Hematopoietic multipotent progenitor cell treated with erythropoietin and hydrocortisone succinate and interleukin-3 and kit ligand, for 6 days (in vitro differentiated cells): ENCODE measurements around the gene NELL2.

Experiments
- DNase-seq: peaks from one replicate; pipeline ENCODE4 v3.0.0-alpha.2; 2015

The NELL2 gene

DNA sequence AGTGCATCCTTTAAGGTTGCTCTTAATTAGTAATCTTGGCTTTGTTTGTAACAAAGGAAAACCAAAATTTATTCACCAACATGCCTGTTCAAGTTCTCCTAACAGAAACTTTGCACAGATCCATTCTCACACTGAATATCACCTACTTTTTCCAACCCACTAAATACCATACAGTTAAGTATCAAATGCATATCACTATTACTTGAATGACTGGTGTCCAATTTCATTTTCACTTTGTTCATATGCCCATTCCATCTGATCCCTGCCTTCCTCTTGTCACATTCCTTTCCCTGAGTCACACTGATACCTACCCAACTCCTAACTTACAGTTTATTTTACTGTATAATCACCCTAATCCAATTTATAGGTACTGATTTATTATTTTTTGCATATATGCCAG, 286.4 kb downstream of the NELL2 start:
- no peak for DNase-seq

DNA sequence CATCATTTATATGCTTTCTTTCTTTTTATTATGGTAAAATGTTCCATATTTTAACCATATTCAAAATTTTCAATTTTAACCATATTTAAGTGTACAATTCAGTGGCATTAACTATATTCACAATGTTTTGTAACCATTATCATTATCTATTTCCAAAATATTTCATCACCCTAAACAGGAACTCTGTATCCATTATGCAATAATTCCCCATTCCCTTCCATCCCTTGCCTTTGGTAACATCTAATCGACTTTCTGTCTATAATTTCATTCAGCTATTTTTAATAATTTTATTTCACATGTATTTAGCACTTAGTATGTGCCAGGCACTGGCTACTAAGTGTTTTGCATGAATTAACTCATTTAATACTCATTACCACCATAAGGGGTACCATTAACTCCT, 287.5 kb downstream of the NELL2 start:
- DNase-seq, result no peak

DNA sequence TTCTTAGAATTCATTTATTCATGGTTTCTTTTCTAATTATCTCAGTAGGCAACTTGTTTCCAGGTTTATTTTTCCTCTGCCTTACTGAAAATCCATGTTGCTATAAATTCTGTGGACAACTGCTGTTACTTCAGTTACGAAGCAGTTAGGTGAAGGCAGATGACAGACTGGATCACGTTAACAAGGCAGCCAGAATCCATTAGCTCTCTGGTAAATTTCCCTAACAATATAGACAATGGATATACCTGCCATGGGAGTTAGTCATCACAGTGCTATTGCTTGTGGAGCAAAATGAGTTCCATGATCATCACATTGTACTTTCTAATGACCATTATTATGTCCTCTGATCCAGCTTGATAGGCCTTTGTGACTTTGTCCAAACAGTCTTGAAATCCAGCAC, 291.5 kb downstream of the NELL2 start:
- no peak for DNase-seq

DNA sequence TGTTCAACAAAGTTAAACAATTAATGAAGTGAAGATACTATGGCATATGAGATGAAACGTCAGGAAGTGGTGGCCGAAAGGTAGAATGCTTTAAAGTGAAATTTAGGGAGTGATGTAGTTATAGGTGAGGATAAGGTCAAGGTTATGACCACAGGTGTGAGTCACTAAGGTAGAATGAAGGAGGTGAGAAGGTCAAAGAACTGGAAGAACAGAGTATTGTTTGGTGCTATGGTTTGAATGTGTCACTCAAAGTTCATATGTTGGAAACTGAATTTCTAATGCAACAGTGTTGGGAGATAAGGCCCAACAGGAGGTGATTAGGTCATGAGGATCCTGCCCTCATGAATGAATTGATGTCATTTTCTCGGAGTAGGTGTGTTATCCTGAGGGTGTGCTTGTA, 293.6 kb downstream of the NELL2 start:
- DNase-seq, result no peak

DNA sequence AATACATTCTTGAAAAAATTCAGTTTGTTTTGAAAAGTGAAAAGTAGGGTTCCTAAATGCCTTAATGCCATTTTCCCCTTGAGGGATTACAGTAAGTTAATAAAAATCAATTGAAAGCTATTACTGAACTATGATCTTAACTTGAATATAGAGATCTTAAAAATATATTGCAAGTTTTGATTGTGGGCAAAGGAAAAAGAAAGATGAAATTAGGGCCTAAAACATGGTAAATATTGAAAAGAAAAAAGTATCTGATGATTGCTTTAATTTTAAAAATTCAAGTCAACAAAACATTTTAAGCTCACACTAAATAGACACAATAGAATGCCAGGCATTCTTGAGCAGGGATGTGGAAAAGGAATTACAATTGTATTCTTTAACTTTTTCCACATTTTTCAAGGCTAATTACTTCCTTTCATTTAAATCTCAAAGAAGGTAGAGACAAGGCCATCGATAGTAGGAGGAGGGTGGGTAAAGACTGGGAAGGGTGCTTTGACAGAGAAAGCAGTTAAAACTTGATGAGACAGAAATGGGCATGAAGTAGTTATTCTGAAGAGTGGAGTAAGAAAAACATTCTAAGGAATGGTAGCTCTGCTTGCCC, 294.4 kb downstream of the NELL2 start:
- DNase-seq, result no peak

DNA sequence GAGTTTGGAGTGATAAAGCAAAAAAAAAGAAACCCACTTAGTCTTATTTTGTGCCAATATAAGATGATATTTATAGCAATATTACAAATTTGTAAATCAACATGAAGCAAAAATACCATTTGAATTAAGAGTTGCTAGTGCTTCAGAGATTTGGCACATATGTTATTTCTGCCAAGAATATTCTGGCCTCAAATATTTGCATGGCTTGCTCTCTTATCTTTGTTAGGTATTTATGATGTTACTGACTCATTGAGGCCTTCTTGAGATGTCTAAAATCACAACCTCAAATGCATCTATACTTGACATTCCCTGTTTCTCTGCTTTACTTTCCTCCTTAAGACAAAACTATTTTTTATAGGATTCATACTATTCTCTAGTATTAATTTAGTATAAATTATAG, 301.5 kb downstream of the NELL2 start:
- DNase-seq, result no peak

DNA sequence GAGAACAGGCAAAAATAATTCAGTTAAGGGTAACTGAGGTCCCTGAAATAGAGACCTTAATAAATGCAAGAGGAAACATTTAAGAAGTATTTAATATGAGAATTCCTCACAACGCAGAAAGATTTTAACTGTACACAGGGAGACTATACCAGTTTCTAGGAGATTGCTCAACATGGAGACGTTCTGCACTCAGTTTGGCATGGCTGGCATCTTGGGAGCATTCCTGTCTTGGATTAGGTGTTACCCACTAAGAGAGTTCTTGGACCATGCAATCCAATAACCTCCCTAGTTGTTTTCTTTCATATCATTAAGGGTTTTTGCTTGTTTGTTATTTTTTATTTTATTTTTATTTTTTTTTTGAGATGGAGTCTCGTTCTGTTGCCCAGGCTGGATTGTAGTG, 302.4 kb downstream of the NELL2 start:
- no peak for DNase-seq

DNA sequence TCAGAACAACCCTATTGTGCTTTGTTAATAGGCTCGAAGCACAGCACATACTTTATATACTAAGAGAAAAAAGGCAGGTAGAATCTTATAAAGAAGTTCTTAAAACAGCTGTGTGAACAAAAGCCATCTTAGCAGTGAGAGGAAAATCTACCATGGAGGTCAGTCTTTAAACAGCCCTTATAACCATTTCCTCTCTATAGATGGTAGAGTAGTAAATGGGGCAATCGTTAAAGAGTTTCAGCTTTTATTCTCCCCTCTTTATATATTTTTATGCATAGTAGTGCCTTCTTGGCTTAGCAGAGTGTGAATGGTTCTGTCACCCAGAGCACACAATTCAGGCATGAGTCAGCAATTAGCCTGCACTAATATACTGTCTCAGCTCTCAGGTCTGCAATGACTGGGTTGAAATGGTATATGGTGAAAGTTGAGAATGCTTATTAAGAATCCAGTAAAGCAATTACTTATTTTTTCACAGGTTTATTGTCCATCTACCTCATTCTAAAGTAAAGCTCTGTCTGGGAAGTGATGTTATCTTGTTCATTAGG, 305.0 kb downstream of the NELL2 start:
- no peak for DNase-seq

DNA sequence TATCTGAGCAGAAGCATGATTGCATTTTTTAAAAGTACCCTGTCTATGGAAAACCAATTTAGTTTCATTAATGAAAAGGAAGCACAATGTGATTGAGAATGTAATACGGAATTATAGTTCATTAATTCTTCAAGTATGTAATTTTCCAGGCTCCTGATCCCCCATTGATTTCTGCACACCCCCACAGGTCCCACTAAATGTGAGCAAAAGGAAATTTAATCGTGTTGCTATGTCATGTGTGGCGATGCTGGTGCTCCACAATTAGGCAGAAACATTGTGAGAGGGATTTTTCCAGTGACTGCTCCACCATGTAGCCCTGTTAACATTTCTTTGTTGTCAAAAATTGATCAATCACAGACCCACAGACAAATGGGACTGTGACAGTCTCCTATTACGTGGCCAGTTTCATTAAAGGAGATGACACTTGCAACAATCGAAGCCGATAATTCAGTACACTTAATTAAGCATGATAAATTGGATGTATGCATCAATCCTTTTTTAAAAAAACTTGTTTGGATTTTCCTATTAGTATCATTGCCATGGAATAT, 306.0 kb downstream of the NELL2 start:
- DNase-seq, result no peak

DNA sequence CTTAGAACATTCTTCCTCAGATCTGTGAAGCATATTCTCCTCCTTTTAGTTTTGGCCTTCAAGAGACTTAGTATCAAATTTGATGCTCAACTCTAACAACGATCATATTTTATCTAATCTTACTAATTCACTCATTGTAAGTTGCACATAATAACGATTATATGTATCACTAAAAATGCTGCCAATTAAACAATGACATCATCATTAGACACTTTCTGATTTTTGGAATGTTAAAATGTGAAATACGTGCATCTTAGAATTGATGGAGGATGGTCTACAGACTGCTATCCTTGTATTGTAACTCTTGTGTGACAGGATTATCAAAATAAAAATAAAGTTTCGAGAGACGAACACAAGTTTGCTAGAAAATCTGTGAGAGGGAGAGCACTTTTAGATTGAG, 311.0 kb downstream of the NELL2 start:
- DNase-seq, result no peak

DNA sequence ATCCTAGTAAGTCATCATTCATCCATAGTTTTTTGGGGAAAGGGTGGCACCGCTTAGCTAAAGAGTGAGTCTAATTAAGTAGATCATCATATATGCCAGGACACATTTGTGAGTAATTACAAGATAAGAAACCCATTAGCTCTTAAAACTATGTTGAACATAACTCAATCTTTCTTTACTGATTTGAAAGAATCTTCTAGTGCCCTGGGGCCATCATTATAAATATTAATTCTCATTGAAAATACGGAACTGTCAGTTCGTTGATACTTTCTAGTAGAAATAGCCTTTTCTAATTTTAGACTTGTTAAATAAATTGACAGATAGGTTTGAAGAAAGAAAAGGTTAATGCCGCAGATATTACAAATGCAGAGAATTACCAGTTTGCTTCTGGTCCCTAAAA, 312.6 kb downstream of the NELL2 start:
- DNase-seq, result no peak

DNA sequence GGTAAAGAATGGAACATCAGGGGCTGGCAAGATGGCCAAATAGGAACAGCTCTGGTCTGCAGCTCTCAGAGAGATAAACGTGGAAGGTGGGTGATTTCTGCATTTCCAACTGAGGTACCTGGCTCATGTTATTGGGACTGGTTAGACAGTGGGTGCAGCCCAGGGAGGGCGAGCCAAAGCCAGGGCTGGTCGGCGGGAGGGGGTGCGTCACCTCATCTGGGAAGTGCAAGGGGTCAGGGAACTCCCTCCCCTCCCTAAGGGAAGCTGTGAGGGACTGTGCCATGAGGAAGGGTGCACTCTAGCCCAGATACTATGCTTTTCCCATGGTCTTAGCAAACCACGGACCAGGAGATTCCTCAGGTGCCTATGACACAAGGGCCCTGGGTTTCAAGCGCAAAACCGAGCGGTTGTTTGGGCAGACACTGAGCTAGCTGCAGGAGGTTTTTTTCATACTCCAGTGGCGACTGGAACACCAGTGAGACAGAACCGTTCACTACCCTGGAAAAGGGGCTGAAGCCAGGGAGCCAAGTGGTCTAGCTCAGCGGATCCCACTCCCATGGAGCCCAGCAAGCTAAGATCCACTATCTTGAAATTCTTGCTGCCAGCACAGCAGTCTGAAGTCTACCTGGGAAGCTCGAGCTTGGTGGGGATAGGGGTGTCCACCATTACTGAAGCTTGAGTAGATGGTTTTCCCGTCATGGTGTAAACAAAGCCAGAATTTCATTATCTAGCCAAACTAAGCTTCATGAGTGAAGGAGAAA, 317.6 kb downstream of the NELL2 start:
- no peak for DNase-seq

DNA sequence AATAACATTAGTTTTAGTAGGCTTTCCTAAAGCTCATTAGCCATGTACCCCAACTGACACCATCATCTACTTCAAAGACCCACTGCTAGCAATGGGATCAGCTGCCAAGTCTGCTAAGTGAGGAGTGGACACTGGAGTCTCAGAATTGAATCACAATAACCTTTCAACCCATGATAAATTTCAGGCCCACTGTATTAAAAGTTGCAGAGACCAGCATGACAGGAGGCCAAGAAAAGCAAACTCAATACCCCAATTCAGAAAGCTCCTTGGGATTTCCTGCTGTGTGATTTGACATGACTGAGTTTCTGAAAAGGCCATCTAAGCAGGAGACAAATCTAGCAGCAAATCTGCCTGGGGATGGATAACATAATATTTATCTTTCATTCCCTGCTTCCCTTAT, 320.7 kb downstream of the NELL2 start:
- DNase-seq, result no peak

DNA sequence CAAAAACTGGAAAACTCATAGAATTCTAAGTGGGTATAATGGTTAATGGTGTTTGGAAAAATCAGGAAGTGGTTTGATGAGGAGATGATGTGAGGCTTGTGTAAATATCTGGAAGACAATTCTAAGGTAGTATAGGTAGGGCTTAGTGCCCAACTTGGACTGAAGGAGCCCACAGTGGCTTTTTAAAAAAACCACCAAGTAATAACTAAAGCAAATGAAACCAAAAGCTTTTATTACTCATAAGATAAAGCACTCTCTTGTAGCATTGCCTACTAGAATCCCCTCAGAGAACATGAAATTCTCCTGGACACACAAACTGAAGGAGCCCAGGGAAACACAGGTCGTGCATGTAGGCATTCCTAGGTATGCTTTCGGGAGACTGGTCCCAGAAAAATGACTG, 324.5 kb downstream of the NELL2 start:
- no peak for DNase-seq

DNA sequence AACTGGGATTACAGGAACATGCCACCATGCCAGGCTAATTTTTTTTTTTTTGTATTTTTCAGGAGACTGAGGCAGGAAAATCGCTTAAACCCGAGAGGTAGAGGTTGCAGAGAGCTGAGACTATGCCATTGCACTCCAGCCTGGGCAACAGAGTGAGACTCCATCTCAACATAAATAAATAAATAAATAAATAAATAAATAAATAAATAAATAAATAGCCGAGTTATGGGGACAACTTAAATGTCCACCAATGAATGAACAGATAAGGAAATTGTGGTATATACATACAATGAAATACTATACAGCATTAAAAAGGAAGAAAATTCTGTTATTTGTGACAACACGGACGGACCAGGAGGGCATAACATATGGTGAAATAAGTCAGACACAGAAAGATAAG, 325.7 kb downstream of the NELL2 start:
- DNase-seq, result no peak

DNA sequence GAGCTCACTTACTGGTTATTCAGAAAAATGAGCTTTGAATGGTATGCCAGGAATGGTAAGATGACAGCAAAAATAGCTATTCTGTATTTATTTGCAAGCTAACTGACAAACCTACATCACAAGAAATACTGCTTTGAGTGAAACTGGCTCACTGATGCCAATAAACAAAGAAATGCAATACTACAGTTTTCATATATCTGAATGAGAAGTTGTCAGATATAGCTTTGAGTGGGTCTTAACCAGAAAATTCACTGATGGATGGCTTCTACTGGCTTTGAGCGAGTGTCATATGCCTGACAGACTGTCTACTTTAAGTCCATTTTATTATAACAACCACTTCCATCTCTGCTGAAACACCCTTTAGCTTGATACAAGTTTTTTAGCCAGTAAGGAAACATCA, 330.1 kb downstream of the NELL2 start:
- DNase-seq, result no peak

DNA sequence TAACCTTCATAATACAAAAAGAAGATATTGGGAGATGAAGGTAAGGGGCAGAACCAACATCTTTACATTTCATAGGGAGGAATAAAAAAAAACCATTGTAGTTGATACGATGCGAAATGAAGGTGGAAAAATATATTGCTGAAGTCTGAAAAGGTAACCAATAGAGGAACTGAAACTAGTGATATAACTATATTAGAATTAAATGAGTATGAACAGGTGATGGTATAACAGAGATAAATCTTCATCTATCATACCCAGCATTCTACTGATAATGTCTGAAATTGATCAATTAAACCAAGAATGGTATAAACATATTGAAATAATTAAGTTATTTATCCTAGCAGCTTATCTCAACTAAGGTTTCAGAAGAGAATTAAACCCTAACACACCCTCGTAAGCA, 332.1 kb downstream of the NELL2 start:
- DNase-seq, result no peak

DNA sequence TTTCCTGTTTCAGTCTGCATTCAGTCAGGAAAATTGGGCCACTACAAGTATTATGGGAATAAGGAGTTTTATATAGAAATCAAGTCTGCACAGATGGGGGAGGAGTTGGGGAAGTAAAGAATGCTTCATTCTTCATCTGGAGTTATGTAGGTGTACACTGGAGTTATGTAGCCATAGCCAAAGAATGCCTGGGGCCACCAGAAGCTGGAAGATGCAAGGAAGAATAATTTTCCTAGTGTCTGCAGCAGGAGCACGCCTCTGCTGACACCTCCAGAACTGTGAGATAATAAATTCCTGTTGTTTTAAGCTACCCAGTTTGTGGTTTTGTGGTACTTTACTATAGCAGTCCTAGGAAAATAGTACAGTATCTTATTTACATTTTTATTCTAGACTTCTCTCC, 333.4 kb downstream of the NELL2 start:
- DNase-seq, result no peak

DNA sequence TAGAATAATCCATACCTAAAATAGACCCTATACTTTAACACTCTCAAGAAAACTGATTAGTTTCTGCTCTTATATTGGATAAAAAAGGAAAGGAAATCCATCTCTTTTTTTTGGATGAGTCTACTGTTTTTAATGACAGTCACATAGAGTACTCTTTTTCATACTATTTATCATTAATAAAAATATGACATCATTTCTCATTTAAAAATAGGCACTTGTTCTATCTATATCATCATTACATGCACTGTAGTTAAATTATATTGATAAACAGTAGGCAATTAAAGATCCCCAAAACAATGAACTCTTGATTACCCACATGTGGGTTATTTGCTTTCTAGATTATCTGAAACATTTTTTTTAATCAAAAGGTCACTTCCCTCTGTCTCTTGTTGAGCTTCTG, 338.8 kb downstream of the NELL2 start:
- no peak for DNase-seq

DNA sequence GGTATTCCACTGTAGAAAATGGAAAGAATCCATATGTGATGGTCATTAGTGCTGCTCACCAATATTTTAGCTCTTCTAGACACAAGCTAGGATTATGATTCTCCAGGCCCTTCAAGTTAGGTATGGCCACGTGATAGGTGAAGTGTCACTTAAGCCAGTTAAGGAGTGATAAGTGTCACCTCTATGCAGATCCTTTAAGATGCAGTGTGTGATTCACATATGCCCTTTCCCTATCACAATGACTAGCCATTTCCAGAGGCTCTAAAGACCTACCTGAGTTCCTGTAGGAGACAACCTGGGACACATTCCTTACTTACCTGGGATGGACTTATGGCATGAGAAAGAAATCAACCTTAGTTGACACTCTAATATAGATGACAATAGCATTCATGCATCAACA, 343.2 kb downstream of the NELL2 start:
- no peak for DNase-seq

DNA sequence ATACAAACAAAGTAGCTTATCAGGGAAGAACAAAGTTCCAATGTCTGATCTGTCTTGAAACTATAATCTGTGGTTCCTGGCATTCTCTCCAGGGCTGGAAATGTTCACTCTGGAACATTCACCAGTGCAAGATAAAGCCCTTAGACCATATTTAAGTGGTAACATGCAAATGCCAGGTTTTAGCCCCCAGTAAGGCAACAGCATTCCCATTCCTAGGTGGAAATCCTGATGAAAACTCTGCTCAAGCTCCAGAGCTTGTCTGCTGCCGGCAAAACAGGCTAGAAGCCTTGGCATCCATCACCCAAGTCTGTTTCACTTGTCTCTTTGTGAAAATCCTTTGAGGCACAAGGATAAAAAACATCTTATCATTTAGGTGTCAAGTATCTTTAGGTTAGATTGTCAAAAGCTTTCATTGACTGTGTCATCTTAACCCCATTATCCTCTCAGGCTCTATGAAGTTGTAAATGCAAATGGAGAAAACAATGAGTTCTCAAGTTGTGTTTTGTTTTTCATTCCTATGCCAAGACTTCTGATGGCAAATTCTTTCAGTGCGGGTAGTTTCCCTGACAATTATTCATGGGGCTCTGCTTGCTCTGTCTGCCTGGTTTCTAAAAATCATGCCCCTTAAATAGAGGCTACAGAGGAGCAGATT, 344.7 kb downstream of the NELL2 start:
- no peak for DNase-seq

DNA sequence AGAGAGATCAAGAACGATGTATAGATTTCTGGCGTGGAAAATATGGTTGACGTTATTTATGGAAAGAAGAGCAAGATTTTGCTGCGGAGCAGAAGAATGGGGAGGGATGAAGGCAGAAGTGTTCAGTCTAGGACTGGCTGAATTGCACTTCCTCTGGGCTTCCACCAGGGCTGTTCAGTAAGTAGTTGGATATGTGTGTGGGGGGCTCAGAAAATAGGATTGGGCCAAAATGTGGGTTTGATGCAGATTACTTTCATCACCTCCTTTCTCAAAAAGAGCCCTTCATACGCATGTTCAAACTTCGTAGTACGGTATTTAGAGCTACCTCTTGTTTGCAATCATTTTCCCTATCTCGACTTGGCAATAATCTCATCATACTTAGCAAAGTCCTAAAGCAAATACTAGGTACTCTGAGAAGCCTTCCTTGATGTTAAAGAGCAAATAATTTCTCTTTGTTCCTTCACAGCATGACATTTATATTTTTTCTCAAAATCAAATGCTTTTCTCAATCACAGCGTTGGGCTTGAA, 349.4 kb downstream of the NELL2 start:
- no peak for DNase-seq

DNA sequence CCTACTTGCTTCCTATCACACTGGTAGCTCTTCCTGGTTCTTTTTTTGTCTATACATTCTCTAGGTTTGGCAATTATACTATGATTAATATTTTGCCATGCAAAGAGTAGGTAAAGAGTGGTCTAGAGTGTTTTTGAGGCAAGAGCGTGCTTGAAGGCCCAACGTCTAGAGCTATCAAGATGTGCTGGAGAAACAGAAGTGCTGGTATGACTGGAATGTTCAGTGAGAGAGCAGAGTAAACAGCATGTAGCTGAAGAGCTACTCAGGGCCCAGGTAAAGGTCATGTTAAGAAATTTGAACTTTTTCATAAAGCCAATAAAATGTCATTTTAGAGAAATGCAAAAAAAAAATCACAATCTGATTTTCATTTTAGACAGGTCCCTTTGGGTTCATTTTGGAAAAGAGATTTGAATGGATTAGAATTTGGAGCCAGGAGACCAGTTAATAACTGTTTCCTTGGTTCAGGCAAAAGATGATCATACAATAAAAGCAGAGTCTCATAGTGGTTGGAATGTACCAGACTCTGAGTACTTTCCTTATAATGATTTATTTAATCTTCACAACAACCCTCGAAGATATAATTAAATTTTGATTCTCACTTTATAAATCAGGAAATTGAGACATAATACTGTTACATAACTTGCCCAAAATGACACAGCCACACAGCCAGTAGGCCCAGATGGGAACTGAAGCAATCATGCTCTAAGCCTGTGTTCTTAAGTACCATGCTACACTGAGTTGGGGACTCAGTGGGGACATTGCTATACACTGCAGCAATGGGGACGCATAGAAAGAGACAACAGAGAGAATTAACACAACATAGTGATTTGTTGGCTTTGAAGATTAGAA, 350.1 kb downstream of the NELL2 start:
- DNase-seq, result no peak
